Activated CD8-positive, alpha-beta T cell treated with anti-CD3 and anti-CD28 coated beads for 36 hours (primary cell): ENCODE measurements around the gene ANKS1B. TPM values are rescaled to one million over a fixed set of nuclear protein-coding genes. Genes with fewer than 3 reads are reported as not detected.

ENCODE experiments used
- ATAC-seq: fragments of 200-7000 bp; cut with Tn5 transposase; one replicate; pipeline ENCODE4 v1.10.0; 2021; ENCODE audit warnings: mild to moderate bottlenecking, moderate library complexity
- CTCF ChIA-PET: fragments of 350-600 bp; sonication (Branson Sonifier 250); formaldehyde crosslinking; loops from one replicate; lab custom pipeline; 2021; ENCODE audit warnings: antibody characterized with exemption; lab: Charles Lee
- POLR2A ChIA-PET: fragments of 350-600 bp; sonication (Branson Sonifier 250); formaldehyde crosslinking; loops from one replicate; lab custom pipeline; 2021; ENCODE audit warnings: antibody characterized with exemption; lab: Charles Lee
- DNase-seq: peaks from one replicate; pipeline ENCODE4 v3.0.0-alpha.2; 2020
- H3K27ac Mint-ChIP-seq: one replicate; pipeline ENCODE4 v1.8.0; 2021; ENCODE audit warnings: mild to moderate bottlenecking, mixed read lengths
- H3K27me3 Mint-ChIP-seq: one replicate; pipeline ENCODE4 v1.8.0; 2021; ENCODE audit warnings: mixed read lengths
- H3K36me3 Mint-ChIP-seq: one replicate; pipeline ENCODE4 v1.8.0; 2021; ENCODE audit warnings: low read depth, mixed read lengths
- H3K4me1 Mint-ChIP-seq: one replicate; pipeline ENCODE4 v1.8.0; 2021; ENCODE audit warnings: low read depth, mixed read lengths
- H3K4me3 Mint-ChIP-seq: one replicate; pipeline ENCODE4 v1.8.0; 2021; ENCODE audit warnings: mild to moderate bottlenecking, moderate library complexity, mixed read lengths
- H3K9me3 Mint-ChIP-seq: one replicate; pipeline ENCODE4 v1.8.0; 2021; ENCODE audit warnings: mixed read lengths
- CTCF ChIP-seq: fragments of 200-600 bp; IDR thresholded peaks from one replicate; pipeline ENCODE4 v1.8.0; 2022; ENCODE audit warnings: antibody characterized with exemption, mild to moderate bottlenecking
- intact Hi-C: fragments of 100-400 bp; cut with micrococcal nuclease; formaldehyde crosslinking; loops from one replicate; pipeline ENCODE4 v1.10.0; 2022
- total RNA-seq, 2 experiments: library from RNA; stranded (reverse); gene quantifications; one replicate each; pipeline ENCODE4 v1.2.3, GENCODE V29; 2021

The ANKS1B gene
- total RNA-seq, 2 experiments from 2014 or later, result 0.54 TPM; not detected in 1

DNA sequence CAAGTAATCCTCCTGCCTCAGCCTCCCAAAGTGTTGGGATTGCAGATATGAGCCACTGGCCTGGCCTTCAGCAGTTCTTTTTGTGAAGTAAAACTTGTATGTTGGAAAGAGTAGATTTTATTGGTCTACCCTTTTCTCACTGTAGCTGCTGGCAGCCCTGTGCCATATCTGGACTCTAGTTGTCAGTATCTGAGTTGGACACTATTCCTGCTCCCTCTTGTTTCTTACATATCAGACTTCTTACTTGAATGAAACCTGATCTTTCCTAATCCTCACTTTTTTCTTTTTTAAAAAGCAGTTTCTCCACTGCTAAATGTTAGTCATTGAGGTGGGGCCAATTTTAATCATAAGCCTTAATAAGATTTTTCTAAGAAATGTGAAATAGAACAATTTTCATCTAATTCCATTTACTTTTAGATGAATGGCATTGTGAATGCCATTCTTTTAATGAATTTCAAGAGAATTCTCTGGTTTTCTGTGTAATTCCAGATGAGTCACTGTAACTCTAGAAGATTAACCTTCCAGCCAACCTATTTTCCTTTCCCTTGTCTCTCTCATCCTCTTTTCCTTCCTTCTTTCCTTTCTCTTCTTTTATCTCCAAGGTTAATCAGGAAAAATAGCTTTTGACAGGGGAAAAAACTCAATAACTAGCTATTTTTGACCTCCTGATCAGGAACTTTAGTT is 1250.9 kb downstream of the ANKS1B start:
- peaks cover 8% of the 10 kb centered on the region for H3K36me3 Mint-ChIP-seq
- no peak overlapping the region for H3K4me3 Mint-ChIP-seq
- CTCF ChIA-PET, result interaction anchor here (0.7 to 1.8 kb wide), 3 partner anchors 9 to 265 kb away, joined by 3 to 5 read pairs (median 4); no protein-coding TSS in a partner anchor
- POLR2A ChIA-PET, result interaction anchor here (0.6 kb wide), 1 partner anchor 114 kb away, joined by 3 read pairs; no protein-coding TSS in a partner anchor
- no peak overlapping the region for H3K27ac Mint-ChIP-seq
- no peak for ATAC-seq
- no peak for TF ChIP-seq CTCF
- no peak for DNase-seq
- no peaks in the 10 kb centered on the region for H3K9me3 Mint-ChIP-seq
- H3K27me3 Mint-ChIP-seq, result no peaks in the 10 kb centered on the region
- H3K4me1 Mint-ChIP-seq, result peaks cover 3% of the 10 kb centered on the region
- intact Hi-C loops, result no loop called here

- no peaks in the 10 kb centered on the region for H3K27me3 Mint-ChIP-seq
- H3K4me1 Mint-ChIP-seq, result no peaks in the 10 kb centered on the region
- H3K36me3 Mint-ChIP-seq, result peaks cover 19% of the 10 kb centered on the region
- intact Hi-C loops, result no loop called here
- ChIA-PET POLR2A (interaction anchor here (1.2 kb wide), 1 partner anchor 9 kb away, joined by 3 read pairs; no protein-coding TSS in a partner anchor), CTCF (interaction anchor here (1.0 to 1.5 kb wide), 3 partner anchors 8 to 269 kb away, joined by 3 to 6 read pairs (median 3); no protein-coding TSS in a partner anchor)
- H3K4me3 Mint-ChIP-seq, result no peak overlapping the region
- no peak for ATAC-seq
- no peak overlapping the region for H3K27ac Mint-ChIP-seq
- no peaks in the 10 kb centered on the region for H3K9me3 Mint-ChIP-seq
- TF ChIP-seq CTCF, result no peak
- no peak for DNase-seq
These were observed 1254.3 kb downstream of the ANKS1B start for GRCh38 chr12:98730412-98730811.

DNA sequence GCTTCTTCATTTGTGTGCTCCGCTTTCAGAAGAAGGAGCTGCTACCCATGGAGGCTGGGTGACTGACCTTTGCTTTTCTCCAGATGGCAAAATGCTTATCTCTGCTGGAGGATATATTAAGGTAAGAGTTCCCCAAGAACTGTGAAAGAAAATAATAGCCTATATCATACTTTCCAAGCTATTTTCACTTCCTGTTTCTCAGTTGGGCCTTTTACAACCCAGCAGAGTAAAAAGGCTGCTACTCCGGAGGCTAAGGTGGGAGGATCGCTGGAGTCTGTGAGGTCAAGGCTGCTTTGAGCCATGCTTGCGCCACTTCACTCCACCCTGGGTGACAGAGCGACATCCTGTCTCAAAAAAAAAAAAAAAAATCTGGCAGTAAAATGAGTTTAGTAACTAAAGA is 1257.5 kb downstream of the ANKS1B start:
- H3K36me3 Mint-ChIP-seq, result peaks cover 28% of the 10 kb centered on the region
- no peak for DNase-seq
- H3K4me1 Mint-ChIP-seq, result peaks cover 2% of the 10 kb centered on the region
- CTCF ChIA-PET, result interaction anchor here (0.8 to 1.0 kb wide), 3 partner anchors 15 to 271 kb away, joined by 3 read pairs; no protein-coding TSS in a partner anchor
- intact Hi-C loops, result no loop called here
- no peaks in the 10 kb centered on the region for H3K27me3 Mint-ChIP-seq
- no peak for TF ChIP-seq CTCF
- H3K9me3 Mint-ChIP-seq, result no peaks in the 10 kb centered on the region
- H3K27ac Mint-ChIP-seq, result no peak overlapping the region
- H3K4me3 Mint-ChIP-seq, result no peak overlapping the region
- ATAC-seq, result no peak
- POLR2A ChIA-PET, result no interaction called here

- H3K27ac Mint-ChIP-seq, result no peak overlapping the region
These were observed 1259.1 kb downstream of the ANKS1B start for GRCh38 chr12:98725476-98726247.

More at GRCh38 chr12:98725476-98726247, 1259.1 kb downstream of the ANKS1B start:
- ATAC-seq (peak; percentile 98), DNase-seq (peak; percentile 81)
- ChIA-PET CTCF (interaction anchor here (0.7 to 2.3 kb wide), 10 partner anchors 9 to 273 kb away, joined by 3 to 12 read pairs (median 5); no protein-coding TSS in a partner anchor), POLR2A (no interaction called here)
- Mint-ChIP-seq H3K9me3 (no peaks in the 10 kb centered on the region), H3K36me3 (peaks cover 23% of the 10 kb centered on the region), H3K4me1 (peaks cover 2% of the 10 kb centered on the region), H3K27me3 (no peaks in the 10 kb centered on the region), H3K4me3 (no peak overlapping the region)
- intact Hi-C loops, result no loop called here
- peak; percentile 69 for TF ChIP-seq CTCF
